HFFc6 (cell line): ENCODE measurements around the gene FERMT3. TPM values are rescaled to one million over a fixed set of nuclear protein-coding genes. Genes with fewer than 3 reads are reported as not detected.
A peak's percentile ranks its signal among the peaks of the same experiment; 100 is the strongest.

ENCODE experiments used
- DNase-seq: peaks from one replicate; pipeline ENCODE4 v3.0.0-alpha.2; 2018
- H3K27ac Mint-ChIP-seq: 2 replicates; pipeline ENCODE4 v1.8.0; 2020; ENCODE audit warnings: mild to moderate bottlenecking, mixed read lengths
- H3K27me3 Mint-ChIP-seq: 2 replicates; pipeline ENCODE4 v1.8.0; 2021; ENCODE audit warnings: mild to moderate bottlenecking, moderate library complexity, mixed read lengths; ENCODE audit not compliant: insufficient read depth
- H3K36me3 Mint-ChIP-seq: 2 replicates; pipeline ENCODE4 v1.8.0; 2021; ENCODE audit warnings: low read depth, mixed read lengths
- H3K4me1 Mint-ChIP-seq: 2 replicates; pipeline ENCODE4 v1.8.0; 2020; ENCODE audit warnings: low read depth, mixed read lengths
- H3K4me3 Mint-ChIP-seq: 2 replicates; pipeline ENCODE4 v1.8.0; 2020; ENCODE audit warnings: mild to moderate bottlenecking, moderate library complexity, mixed read lengths
- H3K9me3 Mint-ChIP-seq: 2 replicates; pipeline ENCODE4 v1.8.0; 2020; ENCODE audit warnings: mild to moderate bottlenecking, mixed read lengths
- total RNA-seq, 6 experiments: library from RNA; stranded (reverse); fragmentation: NEBNext Ultra II Directional; extraction: Animal tissue kit (Norgen Biotek cat#: 25700); gene quantifications; 2 replicates in 1 of 6; 3 replicates in 5 of 6; pipeline ENCODE4 v1.2.3, GENCODE V29; 2021
- TF ChIP-seq, protein P1 (sequence below): fragments of 200-600 bp; sonication (generic); IDR thresholded peaks from 2 replicates; pipeline ENCODE4 v1.5.0; 2021; ENCODE audit warnings: antibody characterized with exemption, mild to moderate bottlenecking

FERMT3 gene
- total RNA-seq, 6 experiments from 2014 or later = 1.2 to 2.8 (median 1.7) TPM

DNA sequence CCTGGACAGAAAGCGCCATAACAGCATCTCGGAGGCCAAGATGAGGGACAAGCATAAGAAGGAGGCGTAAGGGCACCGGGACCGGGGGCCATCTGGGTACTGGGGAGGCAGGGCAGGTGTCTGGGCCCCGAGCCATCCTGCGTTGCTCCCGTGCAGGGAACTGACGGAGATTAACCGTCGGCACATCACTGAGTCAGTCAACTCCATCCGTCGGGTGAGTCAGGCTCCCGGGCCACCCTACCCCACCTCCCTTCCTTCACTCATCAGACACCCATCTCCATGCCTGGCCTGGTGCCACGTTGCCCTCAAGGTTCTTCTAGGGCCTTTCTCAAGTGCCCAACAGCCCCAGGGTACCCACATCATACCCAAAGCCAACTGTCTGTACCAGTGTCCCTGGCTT, 59.8 kb downstream of the FERMT3 start:
- Mint-ChIP-seq H3K4me1 (peaks cover 47% of the 10 kb centered on the region), H3K4me3 (no peak overlapping the region), H3K9me3 (no peaks in the 10 kb centered on the region), H3K27ac (peak overlapping the region; percentile 72), H3K36me3 (peaks cover 34% of the 10 kb centered on the region), H3K27me3 (peaks cover 16% of the 10 kb centered on the region)
- TF ChIP-seq, protein P1, sequence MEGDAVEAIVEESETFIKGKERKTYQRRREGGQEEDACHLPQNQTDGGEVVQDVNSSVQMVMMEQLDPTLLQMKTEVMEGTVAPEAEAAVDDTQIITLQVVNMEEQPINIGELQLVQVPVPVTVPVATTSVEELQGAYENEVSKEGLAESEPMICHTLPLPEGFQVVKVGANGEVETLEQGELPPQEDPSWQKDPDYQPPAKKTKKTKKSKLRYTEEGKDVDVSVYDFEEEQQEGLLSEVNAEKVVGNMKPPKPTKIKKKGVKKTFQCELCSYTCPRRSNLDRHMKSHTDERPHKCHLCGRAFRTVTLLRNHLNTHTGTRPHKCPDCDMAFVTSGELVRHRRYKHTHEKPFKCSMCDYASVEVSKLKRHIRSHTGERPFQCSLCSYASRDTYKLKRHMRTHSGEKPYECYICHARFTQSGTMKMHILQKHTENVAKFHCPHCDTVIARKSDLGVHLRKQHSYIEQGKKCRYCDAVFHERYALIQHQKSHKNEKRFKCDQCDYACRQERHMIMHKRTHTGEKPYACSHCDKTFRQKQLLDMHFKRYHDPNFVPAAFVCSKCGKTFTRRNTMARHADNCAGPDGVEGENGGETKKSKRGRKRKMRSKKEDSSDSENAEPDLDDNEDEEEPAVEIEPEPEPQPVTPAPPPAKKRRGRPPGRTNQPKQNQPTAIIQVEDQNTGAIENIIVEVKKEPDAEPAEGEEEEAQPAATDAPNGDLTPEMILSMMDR = no peak
- DNase-seq = no peak

DNA sequence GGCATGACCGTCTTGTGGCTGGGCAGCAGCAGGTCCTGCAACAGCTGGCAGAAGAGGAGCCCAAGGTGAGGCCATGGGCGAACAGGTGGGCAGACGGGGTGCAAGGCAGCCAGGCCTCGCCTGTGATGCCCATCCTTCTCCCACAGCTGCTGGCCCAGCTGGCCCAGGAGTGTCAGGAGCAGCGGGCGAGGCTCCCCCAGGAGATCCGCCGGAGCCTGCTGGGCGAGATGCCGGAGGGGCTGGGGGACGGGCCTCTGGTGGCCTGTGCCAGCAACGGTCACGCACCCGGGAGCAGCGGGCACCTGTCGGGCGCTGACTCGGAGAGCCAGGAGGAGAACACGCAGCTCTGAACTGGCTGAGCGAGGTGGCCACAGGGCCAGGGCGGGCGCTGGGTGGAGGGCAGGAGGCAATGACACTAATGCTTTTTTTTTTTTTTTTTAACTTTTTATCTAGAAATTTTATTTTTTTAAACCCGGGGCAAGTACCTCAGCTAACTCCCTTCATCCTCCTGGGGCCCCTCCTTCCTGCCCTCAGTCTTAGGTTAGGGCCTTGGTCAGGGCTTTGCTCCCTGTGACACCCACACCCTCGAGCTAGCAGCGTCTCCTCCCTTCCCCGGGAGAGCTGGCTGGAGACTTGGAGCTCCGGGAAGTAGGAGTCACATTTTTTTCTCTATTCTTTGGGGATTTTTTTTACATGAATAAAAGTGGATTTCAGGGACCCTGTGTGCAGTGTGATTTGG, 60.9 kb downstream of the FERMT3 start:
- peak overlapping the region; percentile 96; the same call in 1 of the 2 replicates for H3K4me3 Mint-ChIP-seq
- peaks cover 28% of the 10 kb centered on the region for H3K36me3 Mint-ChIP-seq
- TF ChIP-seq, protein P1 = no peak
- H3K4me1 Mint-ChIP-seq = peaks cover 55% of the 10 kb centered on the region
- no peak for DNase-seq
- peak overlapping the region; percentile 99 for H3K27ac Mint-ChIP-seq
- no peaks in the 10 kb centered on the region for H3K9me3 Mint-ChIP-seq
- peaks cover 14% of the 10 kb centered on the region for H3K27me3 Mint-ChIP-seq

DNA sequence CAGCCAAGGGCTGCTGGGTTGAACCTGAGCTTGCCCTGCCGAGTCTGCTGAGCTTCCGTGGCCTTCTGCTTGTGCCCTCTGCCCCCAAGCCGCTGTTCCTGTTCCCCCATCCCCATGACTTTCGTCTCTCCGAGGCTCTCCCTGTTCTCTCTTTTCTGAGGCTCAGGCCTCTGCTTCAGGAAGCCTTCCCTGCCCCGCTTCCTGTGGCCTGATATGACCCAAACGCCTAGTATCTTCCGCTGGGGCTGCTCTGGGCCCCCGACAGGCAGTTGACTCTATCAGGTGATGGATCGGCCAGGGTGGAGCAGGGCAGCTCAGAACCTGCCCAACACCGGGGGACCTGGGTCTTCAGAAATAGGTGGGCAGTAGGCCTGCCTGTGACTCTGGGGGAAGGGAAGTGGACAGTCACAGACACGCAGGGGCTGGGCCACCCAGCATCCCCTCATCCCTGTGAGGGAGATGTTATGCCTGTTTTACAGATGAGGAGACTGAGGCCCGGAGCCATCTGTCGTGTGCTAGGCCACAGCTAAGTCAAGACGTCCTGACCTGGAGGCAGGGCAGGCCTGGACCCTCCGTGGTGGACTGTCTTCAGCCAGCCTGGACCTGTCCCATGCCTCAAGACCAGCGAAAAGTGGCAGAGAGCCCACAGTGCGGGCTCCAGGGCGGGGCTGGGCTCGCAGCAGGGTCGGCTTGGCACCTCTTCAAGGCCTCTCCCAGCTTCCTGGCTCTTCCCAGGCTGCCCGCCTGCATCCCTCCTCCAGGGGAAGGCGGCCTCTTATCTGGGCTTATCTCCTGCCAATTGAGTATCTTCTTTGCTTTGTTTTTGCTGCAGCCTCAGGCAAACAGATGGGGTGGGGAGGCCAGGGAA, 61.7 kb downstream of the FERMT3 start:
- H3K27me3 Mint-ChIP-seq = peaks cover 14% of the 10 kb centered on the region
- TF ChIP-seq, protein P1 = no peak
- H3K9me3 Mint-ChIP-seq = no peaks in the 10 kb centered on the region
- peak overlapping the region; percentile 99 for H3K27ac Mint-ChIP-seq
- peaks cover 21% of the 10 kb centered on the region for H3K36me3 Mint-ChIP-seq
- peak; percentile 82 for DNase-seq
- H3K4me3 Mint-ChIP-seq = peak overlapping the region; percentile 96
- H3K4me1 Mint-ChIP-seq = peaks cover 50% of the 10 kb centered on the region

DNA sequence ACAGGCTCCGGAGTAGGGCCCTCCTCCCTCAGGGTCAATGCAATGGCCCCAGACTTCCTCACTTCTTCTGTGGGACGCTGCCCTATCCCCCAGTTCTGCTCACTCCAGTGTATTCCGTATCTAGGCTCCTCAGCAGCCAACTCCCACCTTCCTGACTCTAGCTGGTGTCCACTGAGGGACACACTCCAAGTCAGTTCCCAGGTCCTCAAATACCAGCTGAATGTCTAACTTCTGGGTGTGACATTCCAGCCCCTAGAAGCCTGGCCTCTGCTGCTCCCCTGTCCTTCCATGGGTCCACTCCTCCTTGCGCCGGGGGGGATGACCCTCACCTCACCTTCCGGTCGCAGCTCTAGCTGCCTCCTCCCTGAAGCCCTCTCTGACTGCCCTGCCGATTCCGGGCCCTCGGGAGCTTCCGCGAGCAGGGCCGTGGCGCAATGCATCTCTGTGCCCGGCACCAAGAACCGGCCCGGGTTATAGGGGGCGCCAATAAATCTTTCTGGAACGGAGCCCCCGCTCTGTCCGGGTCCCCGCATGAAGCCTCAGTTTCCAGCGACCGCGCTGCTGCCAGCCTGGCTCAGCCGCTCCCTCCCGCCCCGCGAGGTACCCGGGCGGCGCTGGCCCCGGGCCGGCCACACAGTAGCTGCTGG, 62.5 kb downstream of the FERMT3 start:
- Mint-ChIP-seq H3K4me3 (peak overlapping the region; percentile 96), H3K27ac (peak overlapping the region; percentile 99), H3K27me3 (peaks cover 14% of the 10 kb centered on the region), H3K9me3 (no peaks in the 10 kb centered on the region), H3K36me3 (peaks cover 19% of the 10 kb centered on the region; the same call in 1 of the 2 replicates), H3K4me1 (peaks cover 48% of the 10 kb centered on the region)
- DNase-seq = no peak
- TF ChIP-seq, protein P1 = no peak; the same call in 1 of the 2 replicates

DNA sequence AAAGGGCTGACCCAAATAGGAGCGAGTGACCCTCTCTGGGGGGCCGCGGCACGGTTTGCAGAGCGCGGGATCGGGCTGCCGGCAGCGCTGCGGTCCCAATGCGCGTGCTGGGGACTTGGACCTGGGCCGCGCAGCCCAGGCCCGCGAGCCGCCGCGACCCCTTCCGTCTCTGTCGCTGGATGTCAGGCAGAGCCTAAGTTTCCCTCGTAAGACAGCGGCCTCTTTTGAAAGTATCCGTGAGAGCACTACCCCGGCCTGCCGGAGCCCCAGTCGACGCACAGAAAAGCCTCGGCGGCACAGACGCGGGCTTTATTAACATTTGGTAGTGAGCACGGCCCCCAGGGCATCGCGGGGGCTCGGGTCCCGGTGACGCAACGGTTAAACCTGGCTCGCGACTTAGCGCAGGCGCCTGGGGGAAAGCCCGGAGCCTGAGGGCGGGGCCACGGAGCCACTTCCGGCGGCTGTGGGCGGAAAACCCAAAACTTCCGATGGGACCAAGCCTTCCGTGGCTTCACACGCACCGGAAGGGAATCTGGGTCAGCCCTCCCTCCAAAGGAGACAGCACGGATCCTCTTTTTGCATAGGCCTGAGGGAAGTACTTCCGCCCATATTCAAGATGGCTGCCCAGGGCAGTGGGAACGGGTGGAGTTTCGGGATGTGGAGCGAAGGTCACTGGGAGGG, 63.2 kb downstream of the FERMT3 start:
- peak overlapping the region; percentile 99 for H3K27ac Mint-ChIP-seq
- DNase-seq = peak; percentile 100
- H3K27me3 Mint-ChIP-seq = peaks cover 14% of the 10 kb centered on the region
- no peaks in the 10 kb centered on the region for H3K9me3 Mint-ChIP-seq
- peaks cover 19% of the 10 kb centered on the region; the same call in 1 of the 2 replicates for H3K36me3 Mint-ChIP-seq
- H3K4me1 Mint-ChIP-seq = peaks cover 48% of the 10 kb centered on the region
- peak overlapping the region; percentile 96 for H3K4me3 Mint-ChIP-seq
- TF ChIP-seq, protein P1 = peak; percentile 42
